ENCODE measurements around the gene ZFHX3. TPM values are rescaled to one million over a fixed set of nuclear protein-coding genes. Genes with fewer than 3 reads are reported as not detected.

Gene ZFHX3
- total RNA-seq, 4 donors from 2014 or later: 9.1 to 34.0 (median 12.0) TPM

GRCh38 chr16:72891291-72892227 lies 156.4 kb downstream of the ZFHX3 start:
- H3K4me1 ChIP-seq: no peaks in the 10 kb centered on the region
- H3K27ac ChIP-seq: no peak overlapping the region
- intact Hi-C loops (cut with DNase I; ENCODE audit: low total_unique reads): no loop called here
- no peak overlapping the region for H3K4me3 ChIP-seq
- no peaks in the 10 kb centered on the region for H3K36me3 ChIP-seq
- DNase-seq: no peak
- H3K9me3 ChIP-seq: no peaks in the 10 kb centered on the region
- no peaks in the 10 kb centered on the region for H3K27me3 ChIP-seq
- no peak for TF ChIP-seq POLR2A (IDR thresholded peaks at IDR 0.05)

GRCh38 chr16:72890587-72890986 lies 157.3 kb downstream of the ZFHX3 start:
- Histone ChIP-seq H3K27me3 (no peaks in the 10 kb centered on the region), H3K9me3 (no peaks in the 10 kb centered on the region), H3K4me3 (no peak overlapping the region), H3K36me3 (no peaks in the 10 kb centered on the region), H3K4me1 (no peaks in the 10 kb centered on the region), H3K27ac (no peak overlapping the region)
- no peak for TF ChIP-seq POLR2A (IDR thresholded peaks at IDR 0.05)
- TF ChIP-seq, protein P1, sequence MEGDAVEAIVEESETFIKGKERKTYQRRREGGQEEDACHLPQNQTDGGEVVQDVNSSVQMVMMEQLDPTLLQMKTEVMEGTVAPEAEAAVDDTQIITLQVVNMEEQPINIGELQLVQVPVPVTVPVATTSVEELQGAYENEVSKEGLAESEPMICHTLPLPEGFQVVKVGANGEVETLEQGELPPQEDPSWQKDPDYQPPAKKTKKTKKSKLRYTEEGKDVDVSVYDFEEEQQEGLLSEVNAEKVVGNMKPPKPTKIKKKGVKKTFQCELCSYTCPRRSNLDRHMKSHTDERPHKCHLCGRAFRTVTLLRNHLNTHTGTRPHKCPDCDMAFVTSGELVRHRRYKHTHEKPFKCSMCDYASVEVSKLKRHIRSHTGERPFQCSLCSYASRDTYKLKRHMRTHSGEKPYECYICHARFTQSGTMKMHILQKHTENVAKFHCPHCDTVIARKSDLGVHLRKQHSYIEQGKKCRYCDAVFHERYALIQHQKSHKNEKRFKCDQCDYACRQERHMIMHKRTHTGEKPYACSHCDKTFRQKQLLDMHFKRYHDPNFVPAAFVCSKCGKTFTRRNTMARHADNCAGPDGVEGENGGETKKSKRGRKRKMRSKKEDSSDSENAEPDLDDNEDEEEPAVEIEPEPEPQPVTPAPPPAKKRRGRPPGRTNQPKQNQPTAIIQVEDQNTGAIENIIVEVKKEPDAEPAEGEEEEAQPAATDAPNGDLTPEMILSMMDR (IDR thresholded peaks at IDR 0.05): no peak
- intact Hi-C loops (cut with DNase I; ENCODE audit: low total_unique reads): no loop called here
- DNase-seq: no peak

DNA sequence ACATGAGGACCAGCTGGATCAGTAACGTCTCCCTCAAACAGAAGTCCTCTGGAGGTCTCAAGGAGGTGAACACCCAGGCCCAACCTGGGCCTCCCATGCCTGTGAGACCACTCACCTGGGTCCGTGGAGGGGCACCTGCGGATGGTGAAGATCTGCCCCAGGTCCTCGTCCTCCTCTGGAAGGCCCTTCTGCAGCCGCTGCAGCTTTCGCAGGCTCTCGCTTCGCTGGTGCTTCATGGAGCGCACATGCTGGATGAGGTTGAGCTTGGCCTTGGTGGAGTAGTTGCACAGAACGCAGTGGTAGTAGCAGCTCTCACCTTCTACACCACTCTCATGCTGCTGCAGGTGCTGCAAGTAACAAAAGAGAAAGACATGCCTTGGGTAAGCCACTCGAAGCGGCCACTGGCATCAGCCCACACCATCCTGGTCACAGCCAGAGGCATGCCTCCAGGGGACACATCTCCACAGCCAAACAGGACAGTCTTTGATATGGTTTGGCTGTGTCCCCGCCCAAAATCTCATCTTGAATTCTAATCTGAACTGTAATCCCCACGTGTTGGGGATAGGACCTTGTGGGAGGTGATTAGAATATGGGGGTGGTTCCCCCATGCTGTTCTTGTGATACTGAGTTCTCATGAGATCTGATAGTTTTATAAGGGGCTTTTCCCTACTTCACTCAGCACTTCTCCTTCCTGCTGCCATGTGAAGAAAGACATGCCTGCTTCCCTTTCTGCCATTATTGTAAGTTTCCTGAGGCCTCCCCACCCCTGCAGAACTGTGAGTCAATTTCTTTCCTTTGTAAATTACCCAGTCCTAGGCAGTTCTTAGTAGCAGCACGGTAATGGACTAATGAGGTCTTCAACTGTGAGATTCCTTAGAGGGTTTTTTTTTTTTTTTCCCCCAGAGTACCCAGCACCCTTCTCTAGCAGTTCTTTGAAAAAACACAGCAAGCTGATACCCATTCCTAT lies 158.0 kb downstream of the ZFHX3 start:
- no peak for DNase-seq
- intact Hi-C loops (cut with DNase I; ENCODE audit: low total_unique reads): no loop called here
- TF ChIP-seq POLR2A (IDR thresholded peaks at IDR 0.05): no peak
- TF ChIP-seq, protein P1 (IDR thresholded peaks at IDR 0.05): no peak
- H3K27ac ChIP-seq: no peak overlapping the region
- H3K36me3 ChIP-seq: no peaks in the 10 kb centered on the region
- H3K4me3 ChIP-seq: no peak overlapping the region
- no peaks in the 10 kb centered on the region for H3K4me1 ChIP-seq
- no peaks in the 10 kb centered on the region for H3K9me3 ChIP-seq
- H3K27me3 ChIP-seq: no peaks in the 10 kb centered on the region

DNA sequence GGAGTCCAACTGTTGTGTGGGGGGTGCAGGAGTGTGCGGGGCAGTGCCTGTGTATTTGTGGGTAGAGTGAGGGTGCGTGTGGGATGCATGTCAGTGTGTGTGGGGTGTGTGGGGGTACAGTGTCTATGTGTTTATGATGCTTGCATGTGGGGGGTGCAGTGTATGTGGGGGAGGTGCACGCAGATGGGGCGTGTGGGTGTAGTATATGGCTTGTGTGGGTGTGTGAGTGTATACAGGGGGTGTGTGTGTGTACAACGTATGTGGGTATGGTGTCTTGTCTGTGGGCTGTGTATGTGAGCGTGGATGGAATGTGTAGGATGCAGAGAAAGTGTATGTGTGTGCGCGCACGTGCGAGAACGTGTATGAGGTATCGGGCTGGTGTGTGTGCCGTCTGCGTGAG lies 160.4 kb downstream of the ZFHX3 start:
- no peak for TF ChIP-seq POLR2A (IDR thresholded peaks at IDR 0.05)
- TF ChIP-seq, protein P1 (IDR thresholded peaks at IDR 0.05): no peak
- no peaks in the 10 kb centered on the region for H3K36me3 ChIP-seq
- H3K4me1 ChIP-seq: no peaks in the 10 kb centered on the region
- DNase-seq: no peak
- H3K27me3 ChIP-seq: no peaks in the 10 kb centered on the region
- no peak overlapping the region for H3K4me3 ChIP-seq
- intact Hi-C loops (cut with DNase I; ENCODE audit: low total_unique reads): no loop called here
- no peak overlapping the region for H3K27ac ChIP-seq
- no peaks in the 10 kb centered on the region for H3K9me3 ChIP-seq

DNA sequence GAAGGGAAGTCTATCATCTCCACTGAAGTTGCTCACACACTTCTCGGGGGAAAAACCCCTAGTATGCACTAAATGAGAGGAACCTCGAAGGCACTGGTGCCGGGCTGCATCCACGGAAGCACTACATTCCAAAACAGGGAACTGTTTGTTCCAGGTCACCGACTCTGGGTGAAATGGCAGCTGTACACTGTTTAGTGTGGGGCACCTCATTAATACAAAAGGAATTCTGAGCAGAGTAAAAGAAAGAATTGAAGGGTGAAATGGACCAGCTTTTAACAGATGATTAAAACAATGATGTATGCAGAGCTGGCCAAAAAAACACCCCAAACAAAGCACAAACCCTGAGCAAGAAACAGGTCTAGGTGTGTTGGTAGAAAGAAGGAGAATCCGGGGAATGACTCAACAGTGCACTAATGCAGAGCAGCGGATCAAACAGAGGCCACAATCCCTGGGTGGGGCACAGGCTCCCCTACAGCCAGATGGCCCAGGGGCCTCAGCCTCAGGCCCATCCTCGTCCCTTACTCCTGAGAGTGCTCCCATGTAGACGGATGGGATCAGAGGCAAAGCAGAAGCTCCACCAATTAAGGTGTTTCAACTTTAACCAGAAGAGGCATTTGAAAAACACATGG lies 161.5 kb downstream of the ZFHX3 start:
- no peak for TF ChIP-seq POLR2A (IDR thresholded peaks at IDR 0.05)
- TF ChIP-seq, protein P1 (IDR thresholded peaks at IDR 0.05): no peak
- H3K27ac ChIP-seq: no peak overlapping the region
- no peaks in the 10 kb centered on the region for H3K27me3 ChIP-seq
- intact Hi-C loops (cut with DNase I; ENCODE audit: low total_unique reads): no loop called here
- DNase-seq: no peak
- H3K4me1 ChIP-seq: no peaks in the 10 kb centered on the region
- H3K9me3 ChIP-seq: no peaks in the 10 kb centered on the region
- no peaks in the 10 kb centered on the region for H3K36me3 ChIP-seq
- no peak overlapping the region for H3K4me3 ChIP-seq

Data from uterus (tissue), 4 donors.